CD1c-positive myeloid dendritic cell (primary cell): ENCODE results near the gene CHIC2.
"Not testable (repeated sequence)": the region's sequence is repeated elsewhere in the genome, so short reads cannot be mapped to it uniquely, and the experiment has no call there.

Source experiments
- DNase-seq: peaks from one replicate; pipeline ENCODE4 v3.0.0-alpha.2; 2016; ENCODE audit errors: extremely low spot score

CHIC2 gene

GRCh38 chr4:54064317-54065111, at the start of gene CHIC2:
CHIC2 (minus strand) TSS chr4:54064605; CDS start chr4:54064300, 305 bp downstream.
- DNase-seq: peak; percentile 97

- DNase-seq: not testable (repeated sequence)
These were observed 48.8 kb upstream of the CHIC2 start for GRCh38 chr4:54113206-54113605.

- no peak for DNase-seq
These were observed 45.6 kb upstream of the CHIC2 start for GRCh38 chr4:54110019-54110416.

- DNase-seq: no peak
These were observed 45.0 kb upstream of the CHIC2 start for GRCh38 chr4:54109241-54110018.

- peak; percentile 23 for DNase-seq
These were observed 43.7 kb upstream of the CHIC2 start for GRCh38 chr4:54107951-54108748.

GRCh38 chr4:54104907-54105306, 40.5 kb upstream of the CHIC2 start:
- peak; percentile 77 for DNase-seq

- DNase-seq: no peak
These were observed 38.8 kb upstream of the CHIC2 start for GRCh38 chr4:54103190-54103574.

- no peak for DNase-seq
These were observed 38.2 kb upstream of the CHIC2 start for GRCh38 chr4:54102531-54103106.

- no peak for DNase-seq
These were observed 37.0 kb upstream of the CHIC2 start for GRCh38 chr4:54101190-54102041.

- peak; percentile 39 for DNase-seq
These were observed 36.3 kb upstream of the CHIC2 start for GRCh38 chr4:54100595-54101189.

GRCh38 chr4:54099748-54100574, 35.6 kb upstream of the CHIC2 start, which contains the start of gene GSX2:
GSX2 (plus strand) TSS chr4:54100163; CDS start chr4:54100345, 182 bp downstream.
- no peak for DNase-seq

- no peak for DNase-seq
These were observed 34.9 kb upstream of the CHIC2 start for GRCh38 chr4:54099287-54099747.

GRCh38 chr4:54098375-54098774, 34.0 kb upstream of the CHIC2 start:
- DNase-seq: no peak

GRCh38 chr4:54097152-54097551, 32.7 kb upstream of the CHIC2 start:
- no peak for DNase-seq

- no peak for DNase-seq
These were observed 32.0 kb upstream of the CHIC2 start for GRCh38 chr4:54096295-54096962.

- DNase-seq: no peak
These were observed 30.9 kb upstream of the CHIC2 start for GRCh38 chr4:54095110-54095825.

GRCh38 chr4:54094451-54094850, 30.0 kb upstream of the CHIC2 start:
- no peak for DNase-seq
